Activated CD8-positive, alpha-beta memory T cell treated with anti-CD3 and anti-CD28 coated beads for 24 hours (primary cell): Measurements from ENCODE around the gene TMEM147.
"Not testable (repeated sequence)": the region's sequence is repeated elsewhere in the genome, so short reads cannot be mapped to it uniquely, and the experiment has no call there.

Source experiments
- DNase-seq: peaks from one replicate; pipeline ENCODE4 v3.0.0-alpha.2; 2020

TMEM147 gene

GRCh38 chr19:35565016-35565856 is 19.8 kb downstream of the TMEM147 start:
- DNase-seq, result no peak

GRCh38 chr19:35566738-35567137 is 21.3 kb downstream of the TMEM147 start:
- DNase-seq, result no peak

GRCh38 chr19:35569281-35569781 is 23.9 kb downstream of the TMEM147 start:
- no peak for DNase-seq

- no peak for DNase-seq
Measured at GRCh38 chr19:35571406-35571965, 26.1 kb downstream of the TMEM147 start.

GRCh38 chr19:35577918-35578317 is 32.5 kb downstream of the TMEM147 start:
- no peak for DNase-seq

- no peak for DNase-seq
Measured at GRCh38 chr19:35578707-35579106, 33.3 kb downstream of the TMEM147 start.

- DNase-seq, result no peak
Measured at GRCh38 chr19:35582760-35583159, 37.3 kb downstream of the TMEM147 start.

- no peak for DNase-seq
Measured at GRCh38 chr19:35585848-35586247, 40.4 kb downstream of the TMEM147 start, which contains the start of gene PMIS2. TSS of gene PMIS2 (plus strand) at chr19:35586173. CDS start at chr19:35586260, 87 bp downstream.

GRCh38 chr19:35587321-35587720 is 41.9 kb downstream of the TMEM147 start:
- no peak for DNase-seq

GRCh38 chr19:35590875-35591274 is 45.4 kb downstream of the TMEM147 start:
- no peak for DNase-seq

GRCh38 chr19:35592226-35592625 is 46.8 kb downstream of the TMEM147 start:
- peak; percentile 60 for DNase-seq

GRCh38 chr19:35595026-35595425 is 49.6 kb downstream of the TMEM147 start:
- not testable (repeated sequence) for DNase-seq

- no peak for DNase-seq
Measured at GRCh38 chr19:35595928-35596327, 50.5 kb downstream of the TMEM147 start.

- no peak for DNase-seq
Measured at GRCh38 chr19:35596366-35596999, 51.1 kb downstream of the TMEM147 start.
